PC-9 (cell line): ENCODE results near the gene PHAF1. TPM values are rescaled to one million over a fixed set of nuclear protein-coding genes. Genes with fewer than 3 reads are reported as not detected.
"Not testable (repeated sequence)": the region's sequence is repeated elsewhere in the genome, so short reads cannot be mapped to it uniquely, and the experiment has no call there.

Experiments used
- BruUV-seq: library from RNA; stranded (reverse); fragments of 400-500 nt; replicated peaks from 2 replicates; lab custom pipeline; 2021; lab: Mats Ljungman, UMichigan
- CTCF ChIA-PET: fragments of 300-600 bp; sonication (Branson Sonifier 250); formaldehyde crosslinking; loops from one replicate; lab custom pipeline; 2022; ENCODE audit warnings: antibody characterized with exemption; lab: Charles Lee
- POLR2A ChIA-PET: fragments of 300-600 bp; sonication (Branson Sonifier 250); formaldehyde crosslinking; loops from one replicate; lab custom pipeline; 2022; ENCODE audit warnings: antibody characterized with exemption; ENCODE audit not compliant: unreplicated experiment; lab: Charles Lee
- DNase-seq, 2 experiments: peaks; one replicate each; pipeline versions ENCODE4 v3.0.0 to v3.0.0-alpha.2; 2015 to 2022; ENCODE audit warnings: mixed read lengths in 1 of 2
- H2AFZ ChIP-seq: fragments of 200-600 bp; sonication (generic); 2 replicates; pipeline ENCODE4 v1.8.1; 2017; ENCODE audit warnings: antibody characterized with exemption
- H3F3A ChIP-seq: fragments of 200-600 bp; sonication (generic); 2 replicates; pipeline ENCODE4 v1.8.1; 2017; ENCODE audit warnings: antibody characterized with exemption, mild to moderate bottlenecking, low read depth; ENCODE audit not compliant: insufficient read depth
- H3K27ac ChIP-seq: fragments of 200-600 bp; sonication (generic); 2 replicates; pipeline ENCODE4 v1.6.1; 2016; ENCODE audit warnings: mixed run types
- H3K27me3 ChIP-seq: fragments of 200-600 bp; sonication (generic); 2 replicates; pipeline ENCODE4 v1.6.1; 2016; ENCODE audit warnings: low read depth, mixed run types; ENCODE audit not compliant: insufficient read depth
- H3K36me3 ChIP-seq: fragments of 200-600 bp; sonication (generic); 2 replicates; pipeline ENCODE4 v1.6.1; 2016; ENCODE audit warnings: low read depth, mixed run types
- H3K4me1 ChIP-seq: fragments of 200-600 bp; sonication (generic); replicated peaks from 2 replicates; pipeline ENCODE4 v1.6.1; 2016; ENCODE audit warnings: mixed run types; ENCODE audit not compliant: insufficient read depth
- H3K4me2 ChIP-seq: fragments of 200-600 bp; sonication (generic); 2 replicates; pipeline ENCODE4 v1.6.1; 2017; ENCODE audit warnings: mixed run types
- H3K4me3 ChIP-seq: fragments of 200-600 bp; sonication (generic); 2 replicates; pipeline ENCODE4 v1.6.1; 2016; ENCODE audit warnings: mixed run types
- H3K79me2 ChIP-seq: fragments of 200-600 bp; sonication (generic); 2 replicates; pipeline ENCODE4 v1.6.1; 2017; ENCODE audit warnings: low read depth, mixed run types
- H3K9me2 ChIP-seq: fragments of 200-600 bp; sonication (generic); 2 replicates; pipeline ENCODE4 v1.8.1; 2017; ENCODE audit warnings: mild to moderate bottlenecking; ENCODE audit not compliant: insufficient read depth
- H3K9me3 ChIP-seq: fragments of 200-600 bp; sonication (generic); 2 replicates; pipeline ENCODE4 v1.8.1; 2016; ENCODE audit warnings: low read depth; ENCODE audit not compliant: insufficient read depth
- H4K20me1 ChIP-seq: fragments of 200-600 bp; sonication (generic); 2 replicates; pipeline ENCODE4 v1.8.1; 2017; ENCODE audit not compliant: insufficient read depth
- EZH2 ChIP-seq: fragments of 200-600 bp; sonication (generic); IDR thresholded peaks from 2 replicates; pipeline ENCODE4 v1.8.0; 2017; ENCODE audit warnings: antibody characterized with exemption, low read depth
- intact Hi-C: fragments of 100-400 bp; cut with micrococcal nuclease; formaldehyde crosslinking; loops from one replicate; pipeline ENCODE4 v1.10.0; 2022; ENCODE audit not compliant: unreplicated experiment
- total RNA-seq: library from RNA; stranded (reverse); gene quantifications from 2 replicates; pipeline ENCODE4 v1.2.3, GENCODE V29; 2021
- TF ChIP-seq, protein P1 (sequence below): fragments of 200-600 bp; sonication (generic); conservative IDR thresholded peaks from 2 replicates; pipeline ENCODE4 v1.6.1; 2017; ENCODE audit warnings: mixed run types, antibody characterized with exemption, mild to moderate bottlenecking, moderate library complexity

The PHAF1 gene
- total RNA-seq, 1 experiment from 2014 or later = 19.5 TPM

DNA sequence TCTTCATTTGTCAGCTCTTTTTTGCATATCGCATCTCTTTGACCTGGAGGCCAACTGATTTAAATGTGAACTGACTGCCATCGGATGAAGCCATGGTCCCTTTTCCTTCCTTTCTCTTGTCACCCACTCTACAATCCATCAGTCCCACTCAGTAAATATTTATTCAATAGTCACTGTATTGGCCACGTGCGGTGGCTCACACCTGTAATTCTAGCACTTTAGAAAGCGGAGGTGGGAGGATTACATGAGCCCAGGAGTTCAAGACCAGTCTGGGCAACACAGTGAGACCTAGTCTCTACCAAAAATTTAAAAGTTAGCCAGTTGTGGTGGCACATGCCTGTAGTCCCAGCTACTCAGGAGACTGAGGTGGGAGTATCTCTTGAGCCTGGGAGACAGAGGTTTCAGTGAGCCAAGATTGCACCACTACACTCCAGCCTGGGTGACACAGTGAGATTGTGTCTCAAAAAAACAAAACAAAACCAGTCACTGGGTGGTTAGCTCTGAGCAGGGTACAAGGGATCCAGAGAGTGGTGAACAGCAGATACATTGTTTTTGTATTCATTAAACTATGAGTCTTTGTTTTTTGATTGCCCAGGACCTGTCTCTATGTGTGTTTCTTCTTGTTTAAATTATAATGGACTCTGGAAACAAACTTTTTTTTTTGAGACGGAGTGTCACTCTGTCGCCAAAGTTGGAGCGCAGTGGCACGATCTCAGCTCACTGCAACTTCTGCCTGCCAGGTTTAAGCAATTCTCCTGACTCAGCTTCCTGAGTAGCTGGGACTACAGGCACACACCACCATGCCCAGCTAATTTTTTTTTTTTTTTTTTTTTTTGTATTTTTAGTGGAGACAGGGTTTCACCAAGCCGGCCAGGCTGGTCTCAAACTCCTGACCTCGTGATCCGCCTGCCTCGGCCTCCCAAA, 6.9 kb downstream of the PHAF1 start:
- H3K36me3 ChIP-seq = peaks cover 6% of the 10 kb centered on the region; the same call in 1 of the 2 replicates
- no peaks in the 10 kb centered on the region for H3K9me3 ChIP-seq
- BruUV-seq = no TSS peak
- ChIA-PET CTCF (no interaction called here), POLR2A (no interaction called here)
- H3K27me3 ChIP-seq = no peaks in the 10 kb centered on the region
- H3K4me2 ChIP-seq = no peak overlapping the region
- peaks cover 59% of the 10 kb centered on the region for H3K79me2 ChIP-seq
- no peak overlapping the region for H3K4me3 ChIP-seq
- TF ChIP-seq, protein P1, sequence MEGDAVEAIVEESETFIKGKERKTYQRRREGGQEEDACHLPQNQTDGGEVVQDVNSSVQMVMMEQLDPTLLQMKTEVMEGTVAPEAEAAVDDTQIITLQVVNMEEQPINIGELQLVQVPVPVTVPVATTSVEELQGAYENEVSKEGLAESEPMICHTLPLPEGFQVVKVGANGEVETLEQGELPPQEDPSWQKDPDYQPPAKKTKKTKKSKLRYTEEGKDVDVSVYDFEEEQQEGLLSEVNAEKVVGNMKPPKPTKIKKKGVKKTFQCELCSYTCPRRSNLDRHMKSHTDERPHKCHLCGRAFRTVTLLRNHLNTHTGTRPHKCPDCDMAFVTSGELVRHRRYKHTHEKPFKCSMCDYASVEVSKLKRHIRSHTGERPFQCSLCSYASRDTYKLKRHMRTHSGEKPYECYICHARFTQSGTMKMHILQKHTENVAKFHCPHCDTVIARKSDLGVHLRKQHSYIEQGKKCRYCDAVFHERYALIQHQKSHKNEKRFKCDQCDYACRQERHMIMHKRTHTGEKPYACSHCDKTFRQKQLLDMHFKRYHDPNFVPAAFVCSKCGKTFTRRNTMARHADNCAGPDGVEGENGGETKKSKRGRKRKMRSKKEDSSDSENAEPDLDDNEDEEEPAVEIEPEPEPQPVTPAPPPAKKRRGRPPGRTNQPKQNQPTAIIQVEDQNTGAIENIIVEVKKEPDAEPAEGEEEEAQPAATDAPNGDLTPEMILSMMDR = no peak
- no peak for TF ChIP-seq EZH2
- peaks cover 22% of the 10 kb centered on the region; the same call in 1 of the 2 replicates for H4K20me1 ChIP-seq
- no peak overlapping the region for H3K27ac ChIP-seq
- H3K4me1 ChIP-seq = peaks cover 26% of the 10 kb centered on the region
- H3K9me2 ChIP-seq = no peaks in the 10 kb centered on the region
- H2AFZ ChIP-seq = no peak overlapping the region
- intact Hi-C loops = no loop called here
- no peak for DNase-seq
- peaks cover 20% of the 10 kb centered on the region; the same call in 1 of the 2 replicates for H3F3A ChIP-seq

DNA sequence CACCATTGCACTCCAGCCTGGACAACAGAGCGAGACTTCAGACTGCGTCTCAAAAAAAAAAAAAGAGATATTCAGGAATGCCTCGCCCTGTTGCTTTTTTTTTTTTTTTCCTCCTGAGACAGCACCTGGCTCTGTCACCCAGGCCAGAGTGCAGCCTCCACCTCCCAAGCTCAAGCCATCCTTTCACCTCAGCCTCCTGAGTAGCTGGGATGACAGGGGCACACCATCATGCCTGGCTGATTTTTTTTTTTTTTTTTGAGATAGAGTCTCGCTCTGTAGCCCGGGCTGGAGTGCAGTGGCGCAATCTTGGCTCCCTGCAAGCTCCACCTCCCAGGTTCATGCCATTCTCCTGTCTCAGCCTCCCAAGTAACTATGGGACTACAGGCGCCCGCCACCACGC, 8.0 kb downstream of the PHAF1 start:
- Histone ChIP-seq H3K9me3 (no peaks in the 10 kb centered on the region), H3F3A (peaks cover 12% of the 10 kb centered on the region; the same call in 1 of the 2 replicates), H3K4me2 (no peak overlapping the region), H3K27me3 (no peaks in the 10 kb centered on the region), H3K27ac (no peak overlapping the region), H4K20me1 (peaks cover 19% of the 10 kb centered on the region; the same call in 1 of the 2 replicates), H3K9me2 (no peaks in the 10 kb centered on the region), H3K36me3 (peaks cover 6% of the 10 kb centered on the region; the same call in 1 of the 2 replicates), H3K4me1 (peaks cover 20% of the 10 kb centered on the region), H3K79me2 (peaks cover 48% of the 10 kb centered on the region), H3K4me3 (no peak overlapping the region), H2AFZ (no peak overlapping the region)
- no TSS peak for BruUV-seq
- no peak for DNase-seq
- ChIA-PET POLR2A (interaction anchor here (0.7 kb wide), 1 partner anchor 144 kb away, joined by 16 read pairs; no protein-coding TSS in a partner anchor), CTCF (no interaction called here)
- no peak for TF ChIP-seq EZH2
- TF ChIP-seq, protein P1 = no peak
- intact Hi-C loops = no loop called here

DNA sequence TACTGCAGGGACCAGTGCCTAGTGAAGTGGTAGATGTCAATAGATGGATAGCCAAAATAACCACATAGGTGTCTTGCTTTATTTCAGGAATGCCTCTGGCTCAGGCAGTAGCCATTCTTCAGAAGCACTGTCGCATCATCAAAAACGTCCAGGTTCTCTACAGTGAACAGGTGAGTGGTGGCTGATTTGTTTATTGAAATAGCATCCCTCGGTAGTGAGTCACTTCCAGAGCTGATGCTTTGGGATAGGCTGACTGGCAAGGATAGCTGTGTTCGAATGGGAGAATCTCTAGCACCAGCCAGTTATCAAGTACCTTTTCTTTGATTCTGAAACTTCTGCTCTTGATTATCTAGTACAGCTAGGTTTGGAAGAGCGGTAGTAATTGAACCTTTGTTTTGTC, 10.3 kb downstream of the PHAF1 start:
- Histone ChIP-seq H3K9me2 (no peaks in the 10 kb centered on the region), H3K4me1 (0 out of 2 replicates have a peak, but pooled peaks cover 3% of the 10 kb centered on the region), H3K4me2 (no peak overlapping the region), H3K36me3 (peaks cover 13% of the 10 kb centered on the region), H3K79me2 (peaks cover 25% of the 10 kb centered on the region), H2AFZ (no peak overlapping the region), H3K27ac (no peak overlapping the region), H3K4me3 (no peak overlapping the region), H3F3A (peaks cover 3% of the 10 kb centered on the region; the same call in 1 of the 2 replicates), H3K27me3 (no peaks in the 10 kb centered on the region), H3K9me3 (no peaks in the 10 kb centered on the region), H4K20me1 (peaks cover 8% of the 10 kb centered on the region; the same call in 1 of the 2 replicates)
- BruUV-seq = no TSS peak
- ChIA-PET CTCF (no interaction called here), POLR2A (interaction anchor here (0.6 kb wide), 1 partner anchor 128 kb away, joined by 4 read pairs; no protein-coding TSS in a partner anchor)
- DNase-seq = no peak
- TF ChIP-seq, protein P1 = no peak
- no peak for TF ChIP-seq EZH2
- intact Hi-C loops = no loop called here

DNA sequence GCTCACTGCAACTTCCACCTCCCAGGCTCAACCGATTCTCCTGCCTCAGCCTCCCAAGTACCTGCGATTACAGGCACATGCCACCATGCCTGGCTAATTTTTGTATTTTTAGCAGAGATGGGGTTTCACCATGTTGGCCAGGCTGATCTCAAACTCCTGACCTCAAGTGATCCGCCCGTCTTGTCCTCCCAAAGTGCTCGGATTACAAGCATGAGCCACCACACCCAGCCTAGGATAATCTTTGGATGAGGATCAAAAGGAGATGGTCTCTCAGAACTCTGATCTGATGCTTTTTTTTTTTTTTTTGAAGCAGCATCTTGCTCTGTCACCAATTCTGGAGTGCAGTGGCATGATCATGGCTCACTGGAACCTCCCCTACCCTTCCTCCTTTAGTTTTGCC, 13.1 kb downstream of the PHAF1 start:
- H3K9me2 ChIP-seq, H4K20me1 ChIP-seq, H3K4me1 ChIP-seq, BruUV-seq, DNase-seq, H3K27ac ChIP-seq, H3K27me3 ChIP-seq, H3K79me2 ChIP-seq, H3K4me3 ChIP-seq, H3F3A ChIP-seq, H3K9me3 ChIP-seq, H3K4me2 ChIP-seq, H2AFZ ChIP-seq, CTCF ChIA-PET, POLR2A ChIA-PET, intact Hi-C loops: not testable (repeated sequence)
- H3K36me3 ChIP-seq = peaks cover 13% of the 10 kb centered on the region
